CD8-positive, alpha-beta memory T cell (primary cell): ENCODE measurements around the gene IFI44L. TPM values are rescaled to one million over a fixed set of nuclear protein-coding genes. Genes with fewer than 3 reads are reported as not detected.
A peak's percentile ranks its signal among the peaks of the same experiment; 100 is the strongest.

Experiments
- CTCF ChIA-PET: fragments of 350-600 bp; sonication (Branson Sonifier 250); formaldehyde crosslinking; loops from one replicate; lab custom pipeline; 2021; ENCODE audit warnings: antibody characterized with exemption; lab: Charles Lee
- POLR2A ChIA-PET: fragments of 350-600 bp; sonication (Branson Sonifier 250); formaldehyde crosslinking; loops from one replicate; lab custom pipeline; 2021; ENCODE audit warnings: antibody characterized with exemption; lab: Charles Lee
- DNase-seq, 5 donors: peaks; one replicate each; pipeline versions ENCODE4 v3.0.0 to v3.0.0-alpha.2; 2020 to 2022; ENCODE audit warnings: mixed read lengths in 1 of 5
- H3K27ac ChIP-seq: one replicate; pipeline ENCODE4 v1.7.0; 2013; ENCODE audit warnings: low read depth, mild to moderate bottlenecking, low read length, moderate library complexity
- H3K27me3 ChIP-seq: 2 replicates; pipeline ENCODE4 v1.7.0; 2013; ENCODE audit warnings: low read length, mild to moderate bottlenecking; ENCODE audit not compliant: insufficient read depth, poor library complexity, severe bottlenecking
- H3K36me3 ChIP-seq: 2 replicates; pipeline ENCODE4 v1.7.0; 2013; ENCODE audit warnings: mild to moderate bottlenecking, low read length, moderate library complexity; ENCODE audit not compliant: insufficient read depth
- H3K4me1 ChIP-seq: 2 replicates; pipeline ENCODE4 v1.7.0; 2013; ENCODE audit warnings: mild to moderate bottlenecking, low read length, moderate library complexity; ENCODE audit not compliant: insufficient read depth
- H3K4me3 ChIP-seq: 2 replicates; pipeline ENCODE4 v1.7.0; 2013; ENCODE audit warnings: mild to moderate bottlenecking, low read length
- H3K9me3 ChIP-seq: 2 replicates; pipeline ENCODE4 v1.7.0; 2013; ENCODE audit warnings: mild to moderate bottlenecking, low read length
- H3K27ac Mint-ChIP-seq, 8 donors: one replicate each; pipeline ENCODE4 v1.8.0; 2020 to 2021; ENCODE audit warnings: mixed read lengths in 8 of 8, mild to moderate bottlenecking in 6 of 8, inconsistent platforms in 3 of 8, moderate library complexity in 3 of 8
- H3K27me3 Mint-ChIP-seq, 2 donors: one replicate each; pipeline ENCODE4 v1.8.0; 2020 to 2021; ENCODE audit warnings: mixed read lengths in 2 of 2, mild to moderate bottlenecking in 1 of 2, moderate library complexity in 1 of 2
- H3K36me3 Mint-ChIP-seq, 3 donors: one replicate each; pipeline ENCODE4 v1.8.0; 2020 to 2021; ENCODE audit warnings: mixed read lengths in 3 of 3, inconsistent platforms in 1 of 3, mild to moderate bottlenecking in 1 of 3
- H3K4me1 Mint-ChIP-seq, 3 donors: one replicate each; pipeline ENCODE4 v1.8.0; 2020 to 2021; ENCODE audit warnings: mixed read lengths in 3 of 3, inconsistent platforms in 1 of 3, mild to moderate bottlenecking in 1 of 3
- H3K4me3 Mint-ChIP-seq, 7 donors: one replicate each; pipeline ENCODE4 v1.8.0; 2020 to 2021; ENCODE audit warnings: mixed read lengths in 7 of 7, mild to moderate bottlenecking in 6 of 7, moderate library complexity in 4 of 7, inconsistent platforms in 2 of 7
- H3K9me3 Mint-ChIP-seq, 5 donors: one replicate each; pipeline ENCODE4 v1.8.0; 2020 to 2022; ENCODE audit warnings: mixed read lengths in 5 of 5, mild to moderate bottlenecking in 3 of 5, moderate library complexity in 2 of 5, inconsistent platforms in 1 of 5
- polyA plus RNA-seq: library from polyadenylated mRNA; unstranded; fragments of 300-500 nt; fragmentation: Illumina TruSeq; gene quantifications from one replicate; pipeline ENCODE4 v1.2.3, GENCODE V29; 2021
- total RNA-seq, 2 experiments: library from RNA; stranded (reverse); gene quantifications; one replicate each; pipeline ENCODE4 v1.2.3, GENCODE V29; 2021

The IFI44L gene
- total RNA-seq = 1 to 10 TPM; 1.4 to 2.3 TPM
- 12.7 TPM for polyA plus RNA-seq

GRCh38 chr1:78619803-78620579 is at the start of gene IFI44L:
IFI44L (plus strand) TSS chr1:78620448; CDS start chr1:78627916, 7,468 bp downstream.
- peak within 1 kb of the TSS; percentile 6 for H3K27ac ChIP-seq
- H3K9me3 ChIP-seq = no peaks in the 10 kb centered on the region
- Mint-ChIP-seq H3K27me3 (no peaks in the 10 kb centered on the region), H3K36me3 (peaks cover 0 to 2% (median 1%) of the 10 kb centered on the region in 3 donors), H3K4me1 (peaks cover 61 to 67% (median 62%) of the 10 kb centered on the region in 3 donors), H3K27ac (peak within 1 kb of the TSS; percentile 85 to 98 (median 89)), H3K9me3 (no peaks in the 10 kb centered on the region), H3K4me3 (peak within 1 kb of the TSS; percentile 64 to 93 (median 86))
- peak within 1 kb of the TSS; percentile 35 for H3K4me3 ChIP-seq
- no peaks in the 10 kb centered on the region for H3K27me3 ChIP-seq
- H3K4me1 ChIP-seq = peaks cover 43% of the 10 kb centered on the region
- POLR2A ChIA-PET = interaction anchor here (0.7 to 1.3 kb wide), 2 partner anchors 29 to 50 kb away, joined by 3 to 4 read pairs; partner anchors contain the start of gene IFI44
- DNase-seq = peak; percentile 11 to 73 (median 57)
- H3K36me3 ChIP-seq = no peaks in the 10 kb centered on the region
- CTCF ChIA-PET = interaction anchor here (1.0 to 2.2 kb wide), 6 partner anchors 12 to 477 kb away, joined by 3 to 19 read pairs (median 3); partner anchors contain the start of gene IFI44

GRCh38 chr1:78570539-78570938 is 49.7 kb upstream of the IFI44L start:
- H3K36me3 Mint-ChIP-seq = no peaks in the 10 kb centered on the region
- H3K4me1 ChIP-seq = no peaks in the 10 kb centered on the region
- CTCF ChIA-PET = no interaction called here
- no peak overlapping the region for H3K4me3 ChIP-seq
- H3K27ac ChIP-seq = no peak overlapping the region
- H3K4me1 Mint-ChIP-seq = no peaks in the 10 kb centered on the region
- no peak for DNase-seq
- no peaks in the 10 kb centered on the region for H3K36me3 ChIP-seq
- POLR2A ChIA-PET = no interaction called here
- no peaks in the 10 kb centered on the region for H3K27me3 Mint-ChIP-seq
- no peak overlapping the region for H3K4me3 Mint-ChIP-seq
- H3K9me3 ChIP-seq = no peaks in the 10 kb centered on the region
- H3K27me3 ChIP-seq = no peaks in the 10 kb centered on the region
- no peak overlapping the region for H3K27ac Mint-ChIP-seq
- peaks cover 0 to under 1% (median under 1%) of the 10 kb centered on the region in 5 donors for H3K9me3 Mint-ChIP-seq

- POLR2A ChIA-PET = no interaction called here
- H3K36me3 Mint-ChIP-seq = no peaks in the 10 kb centered on the region
- H3K27ac ChIP-seq = no peak overlapping the region
- no peak overlapping the region for H3K4me3 Mint-ChIP-seq
- H3K27ac Mint-ChIP-seq = no peak overlapping the region
- no peaks in the 10 kb centered on the region for H3K9me3 Mint-ChIP-seq
- DNase-seq = no peak
- no peaks in the 10 kb centered on the region for H3K27me3 ChIP-seq
- H3K4me1 Mint-ChIP-seq = no peaks in the 10 kb centered on the region
- H3K9me3 ChIP-seq = no peaks in the 10 kb centered on the region
- H3K4me3 ChIP-seq = no peak overlapping the region
- CTCF ChIA-PET = no interaction called here
- peaks cover 0 to 4% of the 10 kb centered on the region in 2 donors for H3K27me3 Mint-ChIP-seq
- no peaks in the 10 kb centered on the region for H3K36me3 ChIP-seq
- no peaks in the 10 kb centered on the region for H3K4me1 ChIP-seq
These were observed 42.8 kb upstream of the IFI44L start for GRCh38 chr1:78577257-78578100.

- ChIA-PET POLR2A (no interaction called here), CTCF (no interaction called here)
- peak overlapping the region in 1 of 8 donors; percentile 32 for H3K27ac Mint-ChIP-seq
- no peaks in the 10 kb centered on the region for H3K36me3 ChIP-seq
- no peaks in the 10 kb centered on the region for H3K36me3 Mint-ChIP-seq
- no peaks in the 10 kb centered on the region for H3K4me1 Mint-ChIP-seq
- H3K9me3 ChIP-seq = no peaks in the 10 kb centered on the region
- no peak overlapping the region for H3K27ac ChIP-seq
- no peak overlapping the region for H3K4me3 ChIP-seq
- DNase-seq = no peak
- no peak overlapping the region for H3K4me3 Mint-ChIP-seq
- peaks cover 2 to 14% of the 10 kb centered on the region in 2 donors for H3K27me3 Mint-ChIP-seq
- H3K27me3 ChIP-seq = no peaks in the 10 kb centered on the region
- H3K9me3 Mint-ChIP-seq = peaks cover 0 to 2% (median 0%) of the 10 kb centered on the region in 5 donors
- H3K4me1 ChIP-seq = no peaks in the 10 kb centered on the region
These were observed 33.7 kb upstream of the IFI44L start for GRCh38 chr1:78586572-78586971.

- Histone ChIP-seq H3K36me3 (no peaks in the 10 kb centered on the region), H3K4me1 (no peaks in the 10 kb centered on the region), H3K9me3 (no peaks in the 10 kb centered on the region), H3K27ac (no peak overlapping the region), H3K4me3 (no peak overlapping the region), H3K27me3 (no peaks in the 10 kb centered on the region)
- Mint-ChIP-seq H3K4me1 (no peaks in the 10 kb centered on the region), H3K36me3 (no peaks in the 10 kb centered on the region), H3K9me3 (peaks cover 0 to 2% (median 0%) of the 10 kb centered on the region in 5 donors), H3K27me3 (peaks cover 2 to 15% of the 10 kb centered on the region in 2 donors), H3K27ac (no peak overlapping the region), H3K4me3 (no peak overlapping the region)
- CTCF ChIA-PET = no interaction called here
- DNase-seq = no peak
- POLR2A ChIA-PET = no interaction called here
These were observed 33.0 kb upstream of the IFI44L start for GRCh38 chr1:78587211-78587610.

- no peak overlapping the region for H3K4me3 Mint-ChIP-seq
- Histone ChIP-seq H3K27me3 (no peaks in the 10 kb centered on the region), H3K27ac (no peak overlapping the region), H3K4me1 (no peaks in the 10 kb centered on the region), H3K9me3 (no peaks in the 10 kb centered on the region), H3K36me3 (no peaks in the 10 kb centered on the region), H3K4me3 (no peak overlapping the region)
- H3K4me1 Mint-ChIP-seq = no peaks in the 10 kb centered on the region
- peaks cover 0 to 5% (median 0%) of the 10 kb centered on the region in 3 donors for H3K36me3 Mint-ChIP-seq
- peaks cover 0 to 6% (median 4%) of the 10 kb centered on the region in 5 donors for H3K9me3 Mint-ChIP-seq
- POLR2A ChIA-PET = no interaction called here
- peak overlapping the region in 1 of 8 donors; percentile 44 for H3K27ac Mint-ChIP-seq
- CTCF ChIA-PET = interaction anchor here (0.9 kb wide), 1 partner anchor 26 kb away, joined by 3 read pairs; no protein-coding TSS in a partner anchor
- DNase-seq = no peak
- peaks cover 3 to 7% of the 10 kb centered on the region in 2 donors for H3K27me3 Mint-ChIP-seq
These were observed 28.3 kb upstream of the IFI44L start for GRCh38 chr1:78591971-78592370.

GRCh38 chr1:78599294-78599693 is 21.0 kb upstream of the IFI44L start:
- peaks cover 0 to 6% of the 10 kb centered on the region in 2 donors for H3K27me3 Mint-ChIP-seq
- ChIA-PET POLR2A (no interaction called here), CTCF (no interaction called here)
- Histone ChIP-seq H3K27me3 (no peaks in the 10 kb centered on the region), H3K4me3 (no peak overlapping the region), H3K27ac (no peak overlapping the region), H3K9me3 (no peaks in the 10 kb centered on the region), H3K4me1 (no peaks in the 10 kb centered on the region), H3K36me3 (no peaks in the 10 kb centered on the region)
- no peaks in the 10 kb centered on the region for H3K36me3 Mint-ChIP-seq
- H3K9me3 Mint-ChIP-seq = peaks cover 0 to 4% (median 2%) of the 10 kb centered on the region in 5 donors
- no peak for DNase-seq
- H3K4me3 Mint-ChIP-seq = no peak overlapping the region
- H3K4me1 Mint-ChIP-seq = no peaks in the 10 kb centered on the region
- H3K27ac Mint-ChIP-seq = no peak overlapping the region

GRCh38 chr1:78601068-78601467 is 19.2 kb upstream of the IFI44L start:
- Mint-ChIP-seq H3K36me3 (no peaks in the 10 kb centered on the region), H3K4me1 (no peaks in the 10 kb centered on the region), H3K9me3 (no peaks in the 10 kb centered on the region), H3K27ac (no peak overlapping the region), H3K27me3 (peaks cover 0 to 9% of the 10 kb centered on the region in 2 donors), H3K4me3 (no peak overlapping the region)
- H3K36me3 ChIP-seq = no peaks in the 10 kb centered on the region
- H3K4me1 ChIP-seq = no peaks in the 10 kb centered on the region
- no peak overlapping the region for H3K27ac ChIP-seq
- POLR2A ChIA-PET = no interaction called here
- H3K4me3 ChIP-seq = no peak overlapping the region
- no peaks in the 10 kb centered on the region for H3K27me3 ChIP-seq
- no peak for DNase-seq
- CTCF ChIA-PET = no interaction called here
- H3K9me3 ChIP-seq = no peaks in the 10 kb centered on the region
